HG02885 (cell line): ENCODE results near the gene HAPLN2.
A peak's percentile ranks its signal among the peaks of the same experiment; 100 is the strongest.
"Not testable (repeated sequence)": the region's sequence is repeated elsewhere in the genome, so short reads cannot be mapped to it uniquely, and the experiment has no call there.

Experiments
- ATAC-seq: cut with Tn5 transposase; IDR thresholded peaks from one replicate; pipeline ENCODE4 v1.9.1; 2021; ENCODE audit warnings: mild to moderate bottlenecking; ENCODE audit not compliant: unreplicated experiment, poor library complexity

The HAPLN2 gene

GRCh38 chr1:156591432-156592157 lies 27.6 kb upstream of the HAPLN2 start, which contains the start of gene NAXE:
Gene NAXE (plus strand): TSS chr1:156591776. CDS start chr1:156591805, 29 bp downstream.
- peak; percentile 88 for ATAC-seq

DNA sequence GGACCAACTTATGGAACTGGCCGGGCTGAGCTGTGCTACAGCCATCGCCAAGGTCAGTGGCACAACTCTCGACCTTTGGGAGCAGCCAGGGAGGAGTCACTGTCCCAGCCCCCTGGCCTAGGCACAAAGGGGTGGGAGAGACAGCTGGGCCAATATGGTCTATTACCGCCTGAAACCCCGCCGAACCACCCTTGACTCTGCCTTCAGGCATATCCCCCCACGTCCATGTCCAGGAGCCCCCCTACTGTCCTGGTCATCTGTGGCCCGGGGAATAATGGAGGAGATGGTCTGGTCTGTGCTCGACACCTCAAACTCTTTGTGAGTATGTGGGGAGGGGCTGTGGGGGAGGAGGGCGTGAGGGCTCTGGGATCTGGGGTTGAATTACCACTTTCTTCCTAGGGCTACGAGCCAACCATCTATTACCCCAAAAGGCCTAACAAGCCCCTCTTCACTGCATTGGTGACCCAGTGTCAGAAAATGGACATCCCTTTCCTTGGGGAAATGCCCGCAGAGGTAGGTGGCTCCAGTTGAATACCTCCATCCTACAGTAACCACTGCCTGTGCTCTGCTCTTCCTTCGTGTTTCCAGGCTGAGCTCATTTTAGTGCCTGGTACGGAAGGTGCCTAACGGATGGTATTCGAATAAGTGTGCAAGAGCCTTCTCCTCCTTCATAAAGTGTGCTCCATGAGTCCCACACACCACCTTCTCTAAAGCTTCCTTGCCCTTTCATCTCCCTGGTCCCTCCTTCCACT lies 26.9 kb upstream of the HAPLN2 start:
- peak; percentile 17 for ATAC-seq

GRCh38 chr1:156592910-156593660 lies 26.1 kb upstream of the HAPLN2 start:
- no peak for ATAC-seq

DNA sequence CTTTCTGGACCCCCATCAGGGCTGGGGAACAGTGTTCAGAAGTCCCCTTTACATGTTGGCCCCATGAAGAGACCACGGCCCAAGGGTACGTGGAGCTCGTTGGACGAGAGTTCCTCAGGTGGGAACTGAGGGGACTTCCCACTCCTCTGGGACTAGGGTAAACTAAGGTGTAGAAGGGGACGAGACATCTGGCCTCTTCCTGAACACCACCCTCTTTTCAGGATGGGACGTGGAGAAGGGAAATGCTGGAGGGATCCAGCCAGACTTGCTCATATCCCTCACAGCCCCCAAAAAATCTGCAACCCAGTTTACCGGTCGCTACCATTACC lies 25.6 kb upstream of the HAPLN2 start:
- ATAC-seq = no peak

GRCh38 chr1:156594190-156594589 lies 25.0 kb upstream of the HAPLN2 start:
- ATAC-seq = no peak

GRCh38 chr1:156595016-156595415 lies 24.2 kb upstream of the HAPLN2 start:
- no peak for ATAC-seq

GRCh38 chr1:156596426-156596825 lies 22.8 kb upstream of the HAPLN2 start:
- no peak for ATAC-seq

DNA sequence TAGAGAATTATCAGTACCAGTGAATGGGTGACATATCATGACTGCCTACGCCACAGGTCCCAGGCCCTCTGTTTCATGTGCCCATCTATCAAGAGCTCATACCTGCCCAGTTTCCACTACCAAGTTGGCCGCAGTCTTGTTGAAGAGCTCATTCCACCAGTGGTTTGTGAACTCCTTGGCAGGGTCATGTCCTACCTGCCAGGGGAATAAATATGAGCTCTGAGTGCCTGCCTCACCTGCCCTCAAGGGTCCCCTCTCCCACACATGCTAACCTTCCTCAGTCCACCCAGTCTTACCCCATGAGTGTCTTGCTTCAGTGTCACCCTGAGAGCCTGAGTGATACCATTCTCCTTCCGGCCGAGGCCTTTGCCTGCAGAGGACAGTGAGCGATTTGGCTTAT lies 21.1 kb upstream of the HAPLN2 start:
- no peak for ATAC-seq

DNA sequence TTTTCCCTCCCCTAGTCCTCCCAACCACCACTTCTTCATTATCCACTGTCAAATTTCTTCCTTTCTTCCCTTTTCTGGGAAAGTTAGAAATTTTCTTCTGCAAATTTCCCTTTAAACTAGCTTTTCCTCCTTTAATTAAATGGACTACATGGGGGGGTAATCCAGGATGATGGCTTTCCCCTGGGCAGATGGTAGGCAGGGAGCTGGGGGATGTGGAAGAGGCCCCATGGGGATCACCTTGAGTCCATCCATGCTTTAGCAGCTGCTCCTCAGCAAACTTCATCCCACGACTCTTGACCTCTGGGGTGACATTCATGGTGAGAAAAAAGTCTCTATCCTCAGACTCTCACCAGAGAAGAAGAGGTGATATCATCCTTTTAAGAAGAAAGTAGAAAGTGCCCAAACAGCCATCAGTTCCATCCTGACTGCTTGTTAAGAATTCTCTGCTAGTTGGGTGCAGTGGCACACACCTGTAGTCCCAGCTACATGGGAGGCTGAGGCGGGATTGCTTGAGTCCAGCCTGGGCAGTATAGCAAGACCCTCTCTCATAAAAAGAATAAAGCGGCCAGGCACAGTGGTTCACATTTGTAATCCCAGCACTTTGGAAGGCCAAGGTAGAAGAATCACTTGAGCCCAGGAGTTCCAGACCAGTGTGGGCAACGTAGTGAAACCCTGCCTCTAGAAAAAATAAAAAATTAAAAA lies 20.3 kb upstream of the HAPLN2 start:
- ATAC-seq = no peak

GRCh38 chr1:156599811-156600210 lies 19.4 kb upstream of the HAPLN2 start:
- ATAC-seq = no peak

DNA sequence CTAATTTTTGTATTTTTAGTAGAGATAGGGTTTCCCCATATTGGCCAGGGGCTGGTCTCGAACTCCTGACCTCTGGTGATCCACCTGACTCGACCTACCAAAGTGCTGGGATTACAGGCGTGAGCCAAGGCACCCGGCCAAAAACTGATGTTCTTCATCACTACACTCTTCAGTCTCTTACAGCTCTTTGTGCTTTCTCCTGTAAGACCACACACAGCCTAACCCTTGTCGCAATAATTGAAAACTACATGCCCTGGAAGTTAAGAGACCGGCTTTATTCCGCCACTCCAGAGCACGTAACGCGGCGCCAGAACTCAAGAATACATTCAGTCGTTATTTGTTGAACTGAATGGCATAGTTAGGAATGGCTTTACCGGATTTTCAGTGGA lies 18.5 kb upstream of the HAPLN2 start:
- no peak for ATAC-seq

GRCh38 chr1:156601122-156601830 lies 17.9 kb upstream of the HAPLN2 start, which contains the start of gene GPATCH4:
Gene GPATCH4 (minus strand): TSS chr1:156601479.
- peak; percentile 69 for ATAC-seq

DNA sequence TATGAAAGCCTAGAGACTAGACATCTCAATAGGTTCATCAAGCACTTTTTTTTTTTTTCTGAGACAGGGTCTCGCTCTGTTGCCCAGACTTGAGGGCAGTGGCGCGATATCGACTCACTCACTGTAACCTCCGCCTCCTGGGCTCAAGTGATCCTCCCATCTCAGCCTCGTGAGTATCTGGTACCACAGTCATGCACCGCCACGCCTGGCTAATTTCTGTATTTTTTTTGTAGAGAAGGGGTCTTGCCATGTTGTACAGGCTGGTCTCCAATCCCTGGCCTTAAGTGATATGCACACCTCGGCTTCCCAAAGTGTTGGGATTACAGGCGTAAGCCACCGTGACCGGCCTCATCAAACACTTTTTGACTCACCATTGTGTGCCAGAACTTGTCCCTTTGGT lies 17.3 kb upstream of the HAPLN2 start:
- ATAC-seq = peak; percentile 30

- no peak for ATAC-seq
Observed at GRCh38 chr1:156602557-156602993, 16.6 kb upstream of the HAPLN2 start.

DNA sequence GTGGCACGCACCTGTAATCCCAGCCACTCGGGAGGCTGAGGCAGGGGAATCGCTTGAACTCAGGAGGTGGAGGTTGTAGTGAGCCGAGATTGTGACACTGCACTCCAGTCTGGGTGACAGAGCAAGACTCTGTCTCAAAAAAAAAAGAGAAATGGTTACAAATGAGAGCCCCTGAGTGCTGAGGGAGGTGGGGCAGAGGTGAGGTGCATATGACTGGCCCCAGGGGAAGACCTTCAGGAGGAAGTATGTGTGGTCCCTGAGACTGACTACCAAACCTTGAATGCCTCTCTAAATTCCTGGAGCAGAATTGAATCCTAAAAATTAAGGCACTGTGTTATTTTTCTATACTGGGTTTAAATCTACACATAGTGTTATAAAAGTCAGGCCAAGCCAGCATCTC lies 11.9 kb upstream of the HAPLN2 start:
- not testable (repeated sequence) for ATAC-seq

DNA sequence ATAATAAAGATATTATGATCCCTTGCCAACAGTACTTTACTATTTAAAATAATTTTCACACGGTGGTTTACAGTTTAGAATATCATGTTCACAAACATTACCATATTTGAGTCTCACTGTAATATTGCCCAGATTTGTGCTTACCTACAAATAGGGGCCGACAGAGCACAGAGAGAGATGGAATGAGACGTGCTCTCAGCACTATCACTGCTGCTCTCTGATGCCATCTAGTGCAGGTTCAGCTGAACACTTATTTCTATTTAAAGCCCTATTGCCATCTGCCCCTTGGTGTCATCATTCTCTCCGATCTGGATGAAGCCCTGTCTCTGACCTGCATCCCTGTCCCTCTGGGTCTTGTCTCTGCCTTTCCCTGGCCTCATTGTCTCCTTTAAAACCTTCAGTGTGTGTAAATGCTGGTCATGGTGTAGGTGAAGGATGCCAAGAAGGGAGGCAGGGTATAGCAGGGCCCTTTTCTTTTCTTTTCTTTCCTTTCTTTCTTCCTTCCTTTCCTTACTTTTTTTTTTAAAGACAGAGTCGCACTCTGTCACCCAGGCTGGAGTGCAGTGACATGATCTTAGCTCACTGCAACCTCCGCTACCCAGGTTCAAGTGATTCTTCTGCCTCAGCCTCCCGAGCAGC lies 11.1 kb upstream of the HAPLN2 start:
- no peak for ATAC-seq

DNA sequence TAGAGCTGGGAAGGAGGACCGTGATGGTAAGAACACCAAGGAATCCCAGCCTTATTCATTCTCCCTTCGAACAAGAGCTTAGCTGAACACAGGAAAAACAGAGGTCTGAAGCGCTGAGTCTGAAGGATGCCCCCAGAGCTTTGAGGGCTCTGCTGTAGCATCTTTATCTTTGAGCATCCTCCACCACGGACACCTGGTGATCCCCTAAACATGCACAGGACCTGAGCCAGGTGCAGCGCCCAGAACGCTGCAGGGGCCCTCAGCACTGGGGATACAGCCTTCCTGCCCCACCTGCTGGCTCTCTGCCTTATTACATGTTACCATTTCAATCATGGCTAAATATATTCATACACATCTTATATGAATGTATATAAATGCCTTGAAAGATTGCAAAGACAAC lies 10.2 kb upstream of the HAPLN2 start:
- no peak for ATAC-seq

- not testable (repeated sequence) for ATAC-seq
Observed at GRCh38 chr1:156610072-156610471, 9.1 kb upstream of the HAPLN2 start.

DNA sequence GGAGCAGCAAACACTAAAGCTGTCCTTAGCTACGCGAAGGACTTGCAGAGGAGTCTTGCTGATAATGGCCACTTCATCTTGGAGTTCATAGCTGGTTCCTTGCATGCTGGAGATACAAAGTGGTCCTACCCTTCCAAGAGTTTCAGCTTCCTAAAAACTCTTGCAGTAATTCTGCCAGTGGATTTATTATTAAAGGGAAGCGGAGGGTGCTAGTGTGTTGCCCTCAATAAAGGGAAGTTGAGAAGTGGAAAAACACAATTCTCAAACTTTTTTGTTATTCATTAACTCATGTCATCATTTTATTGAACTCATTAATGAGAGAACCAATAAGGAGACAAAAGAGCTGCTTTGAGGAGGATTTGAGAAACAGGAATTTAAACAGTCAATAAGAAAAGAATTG lies 6.5 kb upstream of the HAPLN2 start:
- ATAC-seq = no peak
